GM12892 (cell line): Measurements from ENCODE around the gene TMCC3.

ENCODE experiments used
- POLR2A ChIP-seq: IDR thresholded peaks from 2 replicates; pipeline ENCODE4 v1.6.1; 2011; ENCODE audit warnings: low read depth, low read length, control low read depth
- POLR2AphosphoS5 ChIP-seq: IDR thresholded peaks from 2 replicates; pipeline ENCODE4 v1.6.1; 2011; ENCODE audit warnings: low read depth, low read length, control low read depth

DNA sequence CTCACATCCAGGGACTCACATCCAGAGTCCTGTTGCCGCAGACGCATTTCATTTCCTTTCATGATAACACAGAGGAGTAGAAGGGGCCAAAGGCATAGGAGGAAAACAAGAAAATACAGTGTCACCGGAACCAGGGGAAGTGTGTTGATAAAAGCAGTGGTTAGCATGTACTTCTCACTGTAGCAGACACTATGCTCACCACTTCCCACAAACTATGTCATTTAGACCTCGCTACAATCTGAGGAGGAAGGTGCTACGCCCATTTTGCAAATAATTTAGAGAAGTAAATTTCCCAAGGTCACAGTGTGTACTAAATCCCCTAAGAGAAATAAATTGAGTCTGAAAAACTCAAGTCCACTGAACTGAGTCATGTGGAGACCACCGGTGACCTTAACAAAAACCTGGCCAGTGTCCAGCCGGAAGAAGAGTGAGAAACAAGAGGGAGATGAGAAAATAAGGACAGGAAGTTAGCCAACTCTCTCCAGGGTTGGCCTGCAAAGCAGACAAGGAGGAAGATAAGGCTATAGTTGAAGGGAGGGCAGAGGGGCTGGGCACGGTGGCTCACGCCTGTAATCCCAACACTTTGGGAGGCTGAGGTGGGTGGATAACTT lies 25.8 kb upstream of the TMCC3 start:
- TF ChIP-seq POLR2AphosphoS5 (no peak), POLR2A (no peak)
